C1 segment of cervical spinal cord (tissue), 14 donors: ENCODE data around the gene TSHZ2.
A peak's percentile ranks its signal among the peaks of the same experiment; 100 is the strongest.

Source experiments
- DNase-seq, 14 donors: peaks; one replicate each; lab custom pipeline; 2025; lab: John Stamatoyannopoulos, UW

TSHZ2 gene

GRCh38 chr20:53201588-53201987 lies 229.4 kb downstream of the TSHZ2 start:
- no peak for DNase-seq

- no peak for DNase-seq
Observed at GRCh38 chr20:53202777-53203176, 230.6 kb downstream of the TSHZ2 start.

- DNase-seq: no peak
Observed at GRCh38 chr20:53205046-53205445, 232.9 kb downstream of the TSHZ2 start.

- no peak for DNase-seq
Observed at GRCh38 chr20:53208110-53208832, 236.1 kb downstream of the TSHZ2 start.

- no peak for DNase-seq
Observed at GRCh38 chr20:53210041-53210440, 237.9 kb downstream of the TSHZ2 start.

- DNase-seq: no peak
Observed at GRCh38 chr20:53210931-53211330, 238.8 kb downstream of the TSHZ2 start.

- DNase-seq: no peak
Observed at GRCh38 chr20:53212018-53212417, 239.9 kb downstream of the TSHZ2 start.

- DNase-seq: no peak
Observed at GRCh38 chr20:53214392-53214791, 242.2 kb downstream of the TSHZ2 start.

- no peak for DNase-seq
Observed at GRCh38 chr20:53215166-53215565, 243.0 kb downstream of the TSHZ2 start.

GRCh38 chr20:53216478-53216855 lies 244.3 kb downstream of the TSHZ2 start:
- no peak for DNase-seq

- DNase-seq: peak in 8 of 14 donors; percentile 6 to 51 (median 20)
Observed at GRCh38 chr20:53216856-53217576, 244.9 kb downstream of the TSHZ2 start.

GRCh38 chr20:53220482-53221307 lies 248.5 kb downstream of the TSHZ2 start:
- no peak for DNase-seq

- DNase-seq: no peak
Observed at GRCh38 chr20:53221731-53222130, 249.6 kb downstream of the TSHZ2 start.

- DNase-seq: no peak
Observed at GRCh38 chr20:53222416-53222815, 250.3 kb downstream of the TSHZ2 start.

- DNase-seq: no peak
Observed at GRCh38 chr20:53222932-53223331, 250.8 kb downstream of the TSHZ2 start.

GRCh38 chr20:53223626-53224172 lies 251.5 kb downstream of the TSHZ2 start:
- no peak for DNase-seq

- no peak for DNase-seq
Observed at GRCh38 chr20:53224851-53225250, 252.7 kb downstream of the TSHZ2 start.

GRCh38 chr20:53226826-53227225 lies 254.7 kb downstream of the TSHZ2 start:
- no peak for DNase-seq

- DNase-seq: no peak
Observed at GRCh38 chr20:53227523-53227922, 255.4 kb downstream of the TSHZ2 start.

GRCh38 chr20:53231061-53231460 lies 258.9 kb downstream of the TSHZ2 start:
- DNase-seq: no peak

- no peak for DNase-seq
Observed at GRCh38 chr20:53237461-53237860, 265.3 kb downstream of the TSHZ2 start.

GRCh38 chr20:53238121-53238660 lies 266.0 kb downstream of the TSHZ2 start:
- no peak for DNase-seq
